Retinal pigment epithelial cell (primary cell): ENCODE measurements around the gene TRPM6.

Source experiments
- DNase-seq: peaks from one replicate; pipeline ENCODE4 v3.0.0-alpha.2; 2010; ENCODE audit warnings: low read depth
- H3K4me3 ChIP-seq: 2 replicates; pipeline ENCODE4 v1.5.1; 2011; ENCODE audit warnings: mild to moderate bottlenecking, low read length, control low read depth, moderate library complexity
- CTCF ChIP-seq: conservative IDR thresholded peaks from 2 replicates; pipeline ENCODE4 v1.5.1; 2011; ENCODE audit warnings: low read depth, low read length, control low read depth, inconsistent platforms

The TRPM6 gene

GRCh38 chr9:74683322-74683721 lies 204.4 kb downstream of the TRPM6 start:
- H3K4me3 ChIP-seq: no peak overlapping the region
- no peak for DNase-seq
- TF ChIP-seq CTCF: no peak

- TF ChIP-seq CTCF: no peak
These were observed 205.8 kb downstream of the TRPM6 start for GRCh38 chr9:74681906-74682305.

GRCh38 chr9:74674077-74674476 lies 213.6 kb downstream of the TRPM6 start:
- no peak overlapping the region for H3K4me3 ChIP-seq
- DNase-seq: no peak
- no peak for TF ChIP-seq CTCF

More at GRCh38 chr9:74681906-74682305, 205.8 kb downstream of the TRPM6 start:
- H3K4me3 ChIP-seq: no peak overlapping the region
- no peak for DNase-seq
